ENCODE measurements around the gene ARHGEF33.

ARHGEF33 gene

GRCh38 chr2:38951766-38952165 is 62.1 kb downstream of the ARHGEF33 start:
- no peaks in the 10 kb centered on the region for H3K27me3 Mint-ChIP-seq (ENCODE audit: low read depth, poor library complexity)
- TF ChIP-seq CTCF (IDR thresholded peaks at IDR 0.05) = no peak
- H3K27ac Mint-ChIP-seq = no peak overlapping the region
- no peak for DNase-seq
- no peak overlapping the region for H3K4me3 Mint-ChIP-seq
- H3K9me3 Mint-ChIP-seq = peaks cover 4% of the 10 kb centered on the region
- H3K36me3 Mint-ChIP-seq (ENCODE audit: low read depth) = no peaks in the 10 kb centered on the region
- peaks cover 16% of the 10 kb centered on the region for H3K4me1 Mint-ChIP-seq

- Mint-ChIP-seq H3K27ac (no peak overlapping the region), H3K4me1 (peaks cover 5% of the 10 kb centered on the region), H3K36me3 (ENCODE audit: low read depth) (peaks cover 5% of the 10 kb centered on the region), H3K9me3 (peaks cover 3% of the 10 kb centered on the region), H3K27me3 (ENCODE audit: low read depth, poor library complexity) (peaks cover 3% of the 10 kb centered on the region), H3K4me3 (no peak overlapping the region)
- no peak for TF ChIP-seq CTCF (IDR thresholded peaks at IDR 0.05)
- DNase-seq = no peak
Observed at GRCh38 chr2:38957972-38958371, 68.3 kb downstream of the ARHGEF33 start.

- Mint-ChIP-seq H3K9me3 (peaks cover 6% of the 10 kb centered on the region), H3K4me3 (no peak overlapping the region), H3K36me3 (ENCODE audit: low read depth) (peaks cover 5% of the 10 kb centered on the region), H3K27me3 (ENCODE audit: low read depth, poor library complexity) (peaks cover 3% of the 10 kb centered on the region), H3K27ac (peak overlapping the region; percentile 63), H3K4me1 (peaks cover 5% of the 10 kb centered on the region)
- DNase-seq = no peak
- no peak for TF ChIP-seq CTCF (IDR thresholded peaks at IDR 0.05)
Observed at GRCh38 chr2:38959466-38959865, 69.8 kb downstream of the ARHGEF33 start.

- Mint-ChIP-seq H3K27ac (no peak overlapping the region), H3K4me3 (no peak overlapping the region), H3K4me1 (peaks cover 5% of the 10 kb centered on the region), H3K27me3 (ENCODE audit: low read depth, poor library complexity) (peaks cover 3% of the 10 kb centered on the region), H3K9me3 (peaks cover 6% of the 10 kb centered on the region), H3K36me3 (ENCODE audit: low read depth) (peaks cover 5% of the 10 kb centered on the region)
- DNase-seq = no peak
- no peak for TF ChIP-seq CTCF (IDR thresholded peaks at IDR 0.05)
Observed at GRCh38 chr2:38959938-38960608, 70.4 kb downstream of the ARHGEF33 start.

GRCh38 chr2:38960609-38961320 is 71.1 kb downstream of the ARHGEF33 start:
- no peak for TF ChIP-seq CTCF (IDR thresholded peaks at IDR 0.05)
- H3K36me3 Mint-ChIP-seq (ENCODE audit: low read depth) = peaks cover 5% of the 10 kb centered on the region
- peaks cover 3% of the 10 kb centered on the region for H3K27me3 Mint-ChIP-seq (ENCODE audit: low read depth, poor library complexity)
- H3K9me3 Mint-ChIP-seq = peaks cover 6% of the 10 kb centered on the region
- no peak for DNase-seq
- peaks cover 5% of the 10 kb centered on the region for H3K4me1 Mint-ChIP-seq
- H3K4me3 Mint-ChIP-seq = no peak overlapping the region
- peak overlapping the region; percentile 51 for H3K27ac Mint-ChIP-seq

All from nephron progenitor cell (in vitro differentiated cells).